ENCODE data around the gene RANBP10. TPM values are rescaled to one million over a fixed set of nuclear protein-coding genes. Genes with fewer than 3 reads are reported as not detected.

RANBP10 gene
- polyA plus RNA-seq, 3 donors from 2014 or later, result 2.6 to 12.4 (median 7.9) TPM

DNA sequence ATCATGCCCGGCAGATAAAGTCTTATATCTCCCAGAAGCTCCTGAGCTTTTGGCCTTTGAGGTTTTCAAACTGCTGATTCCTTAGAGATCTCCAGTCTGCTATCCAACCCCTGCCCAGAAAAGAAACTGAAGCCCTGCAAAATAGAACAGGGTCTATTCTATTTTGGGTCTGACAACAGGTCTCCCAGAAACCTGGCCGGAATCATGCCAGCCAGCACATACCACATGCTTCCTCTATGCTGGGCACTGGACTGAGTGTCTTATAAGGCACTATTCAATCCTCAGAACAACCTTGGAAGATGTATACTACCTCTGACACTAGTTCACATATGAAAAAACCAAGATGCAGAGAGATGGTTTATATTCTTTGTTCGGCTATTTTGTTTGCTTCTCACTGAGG is 66.0 kb downstream of the RANBP10 start:
- peaks cover 0 to 2% of the 10 kb centered on the region in 2 donors for H3K4me1 Mint-ChIP-seq
- no peak overlapping the region for H3K4me3 Mint-ChIP-seq
- no peak overlapping the region for H3K27ac Mint-ChIP-seq
- no peak for DNase-seq
- no peaks in the 10 kb centered on the region for H3K9me3 Mint-ChIP-seq
- peaks cover 4 to 30% (median 15%) of the 10 kb centered on the region in 3 donors for H3K36me3 Mint-ChIP-seq
- peaks cover 0 to under 1% (median 0%) of the 10 kb centered on the region in 3 donors for H3K27me3 Mint-ChIP-seq (ENCODE audit: low read depth in 3 of 3)

DNA sequence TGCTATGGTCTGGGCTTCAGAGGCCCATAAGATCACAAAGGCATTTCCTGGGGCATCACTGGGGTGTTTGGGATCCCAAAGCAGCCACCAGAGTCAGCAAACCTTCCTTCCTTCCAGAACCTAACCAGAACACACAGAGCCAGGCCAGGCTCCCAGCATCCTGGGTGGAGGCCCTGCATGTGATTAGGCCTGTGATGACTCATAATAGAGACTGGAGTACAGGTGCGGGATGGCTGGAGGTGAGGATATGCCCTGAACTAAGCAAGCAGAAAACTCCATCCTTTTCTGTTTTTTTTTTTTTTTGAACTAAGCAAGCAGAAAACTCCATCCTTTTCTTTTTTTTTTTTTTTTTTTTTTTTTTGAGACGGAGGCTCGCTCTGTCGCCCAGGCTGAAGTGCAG is 69.5 kb downstream of the RANBP10 start:
- peaks cover 0 to 2% of the 10 kb centered on the region in 2 donors for H3K4me1 Mint-ChIP-seq
- no peak overlapping the region for H3K4me3 Mint-ChIP-seq
- H3K9me3 Mint-ChIP-seq, result no peaks in the 10 kb centered on the region
- H3K36me3 Mint-ChIP-seq, result peaks cover 4 to 12% (median 8%) of the 10 kb centered on the region in 3 donors
- no peak for DNase-seq
- H3K27ac Mint-ChIP-seq, result peak overlapping the region in 1 of 6 donors; percentile 55
- peaks cover 0 to 1% (median 0%) of the 10 kb centered on the region in 3 donors for H3K27me3 Mint-ChIP-seq (ENCODE audit: low read depth in 3 of 3)

DNA sequence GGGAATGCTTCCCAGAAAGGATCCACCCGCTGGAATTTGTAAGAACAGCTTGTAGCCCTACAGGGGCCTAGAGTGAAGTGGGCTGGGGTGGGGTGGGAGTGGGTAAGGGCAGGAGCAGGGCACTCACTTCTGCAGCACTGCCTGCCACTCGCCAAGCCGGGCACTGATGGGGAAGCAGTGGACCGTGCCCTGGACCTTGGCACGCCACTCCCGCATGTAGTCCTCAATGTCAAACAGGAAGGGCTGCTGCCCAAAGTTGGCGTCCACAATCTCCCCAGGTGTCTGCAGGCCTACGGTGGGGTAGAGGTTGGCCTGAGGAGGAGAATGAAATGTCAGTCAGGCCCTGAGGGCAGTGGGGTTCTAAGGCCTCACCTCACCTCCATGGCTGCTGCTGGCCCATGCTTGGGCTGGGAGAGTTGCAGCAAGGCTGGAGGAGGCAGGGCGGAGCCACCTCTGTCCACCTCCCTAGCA is 71.6 kb downstream of the RANBP10 start:
- no peak overlapping the region for H3K27ac Mint-ChIP-seq
- no peak overlapping the region for H3K4me3 Mint-ChIP-seq
- peaks cover 0 to 1% (median 0%) of the 10 kb centered on the region in 3 donors for H3K27me3 Mint-ChIP-seq (ENCODE audit: low read depth in 3 of 3)
- H3K36me3 Mint-ChIP-seq, result peaks cover 0 to 8% (median 4%) of the 10 kb centered on the region in 3 donors
- H3K4me1 Mint-ChIP-seq, result peaks cover 0 to 2% of the 10 kb centered on the region in 2 donors
- no peaks in the 10 kb centered on the region for H3K9me3 Mint-ChIP-seq
- no peak for DNase-seq

DNA sequence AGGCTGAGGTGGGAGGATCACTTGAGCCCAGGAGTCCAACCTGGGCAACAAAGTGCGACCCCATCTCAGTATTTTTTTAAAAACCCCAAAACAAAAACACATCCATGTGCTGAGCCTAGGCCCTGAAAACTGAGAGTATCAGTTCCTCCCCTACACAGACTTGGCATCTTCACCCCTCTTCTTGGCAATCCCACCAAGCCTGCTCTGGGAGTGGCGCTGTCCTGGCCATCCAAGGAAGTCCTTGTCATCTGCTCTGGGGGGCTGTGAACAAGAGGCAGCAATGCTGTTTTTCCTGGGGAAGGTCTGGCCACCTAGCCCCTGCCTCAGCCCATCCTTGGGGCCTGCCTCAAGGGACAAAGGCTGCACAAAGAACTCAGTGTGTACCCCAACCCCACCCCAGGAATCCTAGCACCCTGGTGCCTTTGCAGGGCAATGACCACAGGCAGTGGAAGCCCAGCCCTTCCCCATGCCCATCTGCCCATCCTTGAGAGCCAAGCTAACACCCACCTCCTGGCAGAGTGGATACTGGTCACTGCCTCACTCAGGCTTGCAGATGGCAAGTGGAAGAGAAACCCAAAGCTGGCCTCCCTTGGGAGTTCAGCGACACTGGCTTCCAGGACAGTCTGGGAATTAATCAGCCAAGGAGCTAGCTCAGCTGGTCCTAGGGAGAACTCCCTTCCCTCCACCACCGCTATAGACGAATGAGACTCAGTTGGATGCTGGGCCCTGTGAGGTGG is 72.5 kb downstream of the RANBP10 start:
- Mint-ChIP-seq H3K9me3 (no peaks in the 10 kb centered on the region), H3K4me3 (no peak overlapping the region), H3K36me3 (peaks cover 0 to 8% (median 8%) of the 10 kb centered on the region in 3 donors), H3K27ac (no peak overlapping the region), H3K27me3 (ENCODE audit: low read depth in 3 of 3) (peaks cover 0 to 1% (median 0%) of the 10 kb centered on the region in 3 donors), H3K4me1 (peaks cover 0 to 2% of the 10 kb centered on the region in 2 donors)
- no peak for DNase-seq

DNA sequence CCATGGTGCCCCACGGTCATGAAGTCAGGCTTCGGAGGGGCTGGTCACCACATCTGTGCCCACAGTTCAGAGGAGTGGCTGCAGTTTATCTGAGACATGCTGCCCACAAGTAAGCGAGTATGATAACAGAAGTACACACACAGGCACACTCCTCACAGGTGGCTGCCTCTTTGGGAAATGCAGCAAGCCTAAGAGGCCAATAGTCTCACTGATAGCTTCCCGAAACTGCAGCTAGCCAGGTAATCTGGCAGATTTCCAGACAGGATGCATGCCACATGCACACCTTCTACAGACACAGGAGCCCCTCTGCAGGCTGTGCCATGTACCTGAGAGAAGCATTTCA is 74.6 kb downstream of the RANBP10 start:
- no peak overlapping the region for H3K27ac Mint-ChIP-seq
- peaks cover 0 to 1% (median 0%) of the 10 kb centered on the region in 3 donors for H3K27me3 Mint-ChIP-seq (ENCODE audit: low read depth in 3 of 3)
- H3K9me3 Mint-ChIP-seq, result no peaks in the 10 kb centered on the region
- H3K4me1 Mint-ChIP-seq, result peaks cover 0 to 2% of the 10 kb centered on the region in 2 donors
- no peak for DNase-seq
- peaks cover 0 to 11% (median 8%) of the 10 kb centered on the region in 3 donors for H3K36me3 Mint-ChIP-seq
- H3K4me3 Mint-ChIP-seq, result no peak overlapping the region

DNA sequence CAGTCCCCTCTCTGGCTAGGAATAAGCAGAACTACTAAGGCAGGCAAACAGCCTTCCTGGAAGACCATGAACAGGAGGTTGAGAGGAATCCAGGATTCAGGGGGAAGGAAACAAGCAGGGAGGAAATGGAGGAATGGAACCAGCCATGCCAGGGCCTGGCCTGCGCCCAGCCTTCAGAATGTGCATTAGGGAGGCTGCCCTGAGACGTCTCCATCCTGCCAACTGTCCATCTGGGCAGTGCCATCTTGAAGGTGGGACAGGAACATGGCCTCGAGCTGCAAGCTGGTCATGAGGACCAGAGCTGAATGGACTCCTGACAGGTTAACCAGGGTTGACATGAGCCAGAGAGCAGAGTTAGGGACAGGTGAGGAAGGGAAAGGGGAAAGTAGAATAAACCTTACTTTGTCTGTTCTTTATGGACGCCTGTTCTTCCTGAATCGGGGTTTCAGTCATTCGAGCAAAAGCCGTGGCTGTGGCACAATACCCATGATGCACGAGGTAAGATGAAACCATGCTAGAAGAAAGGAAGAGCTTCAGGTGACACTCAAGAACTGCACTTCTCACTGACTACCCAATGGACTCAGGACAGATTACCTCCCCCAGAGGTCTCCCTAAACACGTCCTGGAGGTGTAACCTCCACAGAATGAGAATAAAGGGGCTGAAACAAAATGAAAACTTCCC is 75.1 kb downstream of the RANBP10 start:
- Mint-ChIP-seq H3K4me3 (no peak overlapping the region), H3K36me3 (peaks cover 0 to 11% (median 8%) of the 10 kb centered on the region in 3 donors), H3K4me1 (no peaks in the 10 kb centered on the region), H3K9me3 (no peaks in the 10 kb centered on the region), H3K27ac (no peak overlapping the region), H3K27me3 (ENCODE audit: low read depth in 3 of 3) (peaks cover 0 to 1% (median 0%) of the 10 kb centered on the region in 3 donors)
- DNase-seq, result no peak

DNA sequence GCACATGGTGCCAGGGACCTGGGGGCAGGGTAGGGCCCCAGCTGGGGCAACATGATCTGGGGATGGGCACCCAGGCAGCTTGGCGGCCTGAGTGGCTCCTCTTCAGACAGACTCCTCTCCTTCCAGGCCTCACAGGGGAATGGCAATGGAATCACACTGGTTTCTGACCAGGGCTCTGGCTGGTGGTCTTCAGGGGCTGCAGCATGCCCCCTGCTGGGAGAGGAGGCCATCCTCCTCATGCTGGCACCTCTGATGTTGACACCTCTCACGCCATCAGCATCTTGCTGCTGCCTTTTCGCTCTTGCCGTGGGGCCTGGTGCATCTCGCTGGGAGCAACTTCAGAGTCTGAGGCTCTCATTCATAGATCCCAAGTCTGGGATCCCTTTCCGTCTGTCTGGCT is 76.0 kb downstream of the RANBP10 start:
- DNase-seq, result no peak
- H3K36me3 Mint-ChIP-seq, result peaks cover under 1 to 13% (median 8%) of the 10 kb centered on the region in 3 donors
- H3K27me3 Mint-ChIP-seq (ENCODE audit: low read depth in 3 of 3), result no peaks in the 10 kb centered on the region
- H3K4me3 Mint-ChIP-seq, result no peak overlapping the region
- no peaks in the 10 kb centered on the region for H3K9me3 Mint-ChIP-seq
- H3K27ac Mint-ChIP-seq, result no peak overlapping the region
- H3K4me1 Mint-ChIP-seq, result no peaks in the 10 kb centered on the region

DNA sequence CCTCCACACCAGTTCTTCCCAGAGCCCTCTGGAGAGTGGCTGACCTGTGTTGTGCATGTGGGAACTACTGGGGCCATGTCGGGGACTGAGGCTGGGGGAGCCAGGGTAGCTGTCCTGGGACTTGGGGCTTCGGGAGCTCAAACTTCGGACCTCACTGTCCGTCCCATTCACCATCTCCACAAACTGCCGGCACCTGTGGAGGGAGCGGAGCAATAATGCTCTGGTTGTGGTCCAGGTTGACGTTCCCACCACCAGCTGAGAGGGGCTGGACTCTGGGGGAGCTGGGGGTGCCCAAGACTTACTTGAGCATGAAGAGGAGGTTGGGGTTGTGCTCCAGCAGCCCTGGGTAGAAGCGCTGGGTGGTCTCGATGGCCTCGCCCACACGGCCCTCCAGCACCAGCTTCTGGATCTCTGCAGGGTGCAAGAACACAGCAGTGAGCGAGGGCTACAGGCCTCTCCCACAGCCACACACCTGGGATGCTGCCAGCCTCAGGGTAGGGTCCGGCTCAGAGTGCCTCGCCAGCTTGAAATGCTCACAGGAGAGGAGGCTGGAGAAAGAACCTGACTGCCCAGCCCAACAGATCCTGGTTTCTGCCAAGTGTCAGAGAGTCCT is 76.6 kb downstream of the RANBP10 start:
- Mint-ChIP-seq H3K36me3 (peaks cover 3 to 19% (median 8%) of the 10 kb centered on the region in 3 donors), H3K4me1 (no peaks in the 10 kb centered on the region), H3K4me3 (no peak overlapping the region), H3K9me3 (no peaks in the 10 kb centered on the region), H3K27ac (no peak overlapping the region), H3K27me3 (ENCODE audit: low read depth in 3 of 3) (peaks cover 0 to 2% (median 0%) of the 10 kb centered on the region in 3 donors)
- DNase-seq, result no peak

DNA sequence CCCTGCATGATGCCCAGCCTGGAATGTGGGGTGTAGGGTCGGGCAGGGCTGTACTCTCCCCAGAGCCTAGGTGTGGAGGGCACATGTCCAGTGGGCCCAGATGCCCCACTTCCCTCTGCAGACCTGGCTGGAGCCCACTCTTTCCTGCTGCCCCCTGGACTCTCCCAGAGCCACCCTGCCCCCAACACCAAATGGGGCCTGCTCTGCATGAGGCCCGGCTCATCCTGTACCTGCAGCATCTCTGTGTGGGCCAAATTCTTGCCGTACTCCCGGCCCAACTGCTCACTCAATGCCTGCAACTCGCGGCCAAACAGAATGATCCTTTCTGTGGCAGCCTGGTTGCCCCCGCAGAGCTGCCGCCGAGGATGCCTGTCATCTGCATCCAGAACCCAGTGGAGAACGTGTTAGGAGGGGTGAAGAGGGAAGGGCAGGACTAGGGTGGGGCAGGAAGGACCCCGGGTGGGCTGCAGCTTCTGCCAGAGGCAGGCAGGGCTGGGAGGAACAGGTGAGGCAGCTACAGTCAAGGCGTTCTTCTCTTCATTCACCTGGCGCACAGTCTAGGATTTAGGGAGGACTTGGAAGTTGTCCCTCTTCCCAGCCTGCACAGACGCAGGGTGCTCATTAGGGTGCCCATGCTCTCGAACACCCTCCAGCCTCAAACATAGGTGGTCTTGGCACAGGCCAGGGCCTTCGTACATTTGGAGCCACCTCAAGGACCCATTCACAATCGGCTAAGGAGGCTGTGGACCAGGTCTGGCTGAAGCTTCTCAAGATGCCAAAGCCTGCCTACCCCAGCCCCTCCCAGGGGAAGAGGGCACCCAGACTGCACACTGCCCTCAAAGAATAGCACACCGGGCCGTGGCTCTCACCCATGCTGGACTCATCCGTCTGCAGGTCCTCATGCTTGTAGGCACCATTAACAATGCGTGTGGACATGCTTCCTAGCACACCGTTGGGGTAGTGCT is 78.6 kb downstream of the RANBP10 start:
- DNase-seq, result no peak
- H3K4me1 Mint-ChIP-seq, result no peaks in the 10 kb centered on the region
- no peaks in the 10 kb centered on the region for H3K9me3 Mint-ChIP-seq
- H3K27me3 Mint-ChIP-seq (ENCODE audit: low read depth in 3 of 3), result peaks cover 0 to 2% (median 0%) of the 10 kb centered on the region in 3 donors
- H3K4me3 Mint-ChIP-seq, result no peak overlapping the region
- peaks cover 3 to 19% (median 8%) of the 10 kb centered on the region in 3 donors for H3K36me3 Mint-ChIP-seq
- no peak overlapping the region for H3K27ac Mint-ChIP-seq

DNA sequence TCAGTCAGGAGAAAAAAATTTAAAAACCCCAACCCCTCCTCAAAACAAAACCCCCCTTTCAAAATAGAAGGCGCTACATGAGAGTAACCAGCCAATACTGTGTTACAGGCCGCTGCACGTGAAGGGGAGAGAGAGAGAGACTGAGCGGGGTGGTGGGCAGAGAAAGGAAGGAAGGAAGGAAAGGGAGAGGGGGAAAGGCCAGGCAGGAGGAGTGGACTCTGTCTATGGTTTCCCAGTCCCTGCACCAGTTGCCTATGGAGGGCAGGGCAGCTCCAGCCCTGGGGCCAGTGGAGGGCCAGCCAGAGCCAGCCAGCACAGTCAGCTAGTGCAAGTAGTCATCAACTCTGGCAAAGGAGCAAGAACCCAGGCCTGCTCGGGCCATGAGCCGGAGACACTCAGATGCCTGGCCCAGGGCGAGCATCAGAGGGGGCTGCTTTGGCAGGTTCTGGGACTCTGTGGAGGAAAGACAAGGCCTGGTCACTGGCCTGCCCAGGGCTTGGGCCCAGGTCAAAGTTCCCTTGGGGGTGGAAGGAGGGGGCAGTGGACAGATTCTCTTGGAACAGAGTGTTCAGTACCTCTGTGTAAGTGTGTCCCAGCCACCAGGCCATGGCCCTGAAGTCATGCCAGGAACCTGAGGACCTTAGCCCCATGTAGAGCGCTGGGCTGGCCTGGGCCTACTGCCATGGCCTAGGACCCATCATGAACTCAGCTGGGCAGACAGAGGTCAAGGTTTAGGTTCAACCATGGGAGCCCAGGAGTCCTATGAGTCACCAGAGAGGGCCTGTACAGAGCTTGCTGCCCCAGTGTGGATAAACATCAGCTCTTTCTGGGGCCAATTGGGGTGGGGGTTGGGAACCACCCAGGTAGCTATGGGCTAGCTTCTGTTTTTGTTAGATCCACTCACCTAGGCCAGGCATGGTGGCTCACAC is 80.0 kb downstream of the RANBP10 start:
- H3K9me3 Mint-ChIP-seq, result no peaks in the 10 kb centered on the region
- H3K27ac Mint-ChIP-seq, result no peak overlapping the region
- no peaks in the 10 kb centered on the region for H3K4me1 Mint-ChIP-seq
- peaks cover 0 to 2% (median 0%) of the 10 kb centered on the region in 3 donors for H3K27me3 Mint-ChIP-seq (ENCODE audit: low read depth in 3 of 3)
- DNase-seq, result no peak
- H3K4me3 Mint-ChIP-seq, result no peak overlapping the region
- H3K36me3 Mint-ChIP-seq, result peaks cover 3 to 19% (median 8%) of the 10 kb centered on the region in 3 donors

DNA sequence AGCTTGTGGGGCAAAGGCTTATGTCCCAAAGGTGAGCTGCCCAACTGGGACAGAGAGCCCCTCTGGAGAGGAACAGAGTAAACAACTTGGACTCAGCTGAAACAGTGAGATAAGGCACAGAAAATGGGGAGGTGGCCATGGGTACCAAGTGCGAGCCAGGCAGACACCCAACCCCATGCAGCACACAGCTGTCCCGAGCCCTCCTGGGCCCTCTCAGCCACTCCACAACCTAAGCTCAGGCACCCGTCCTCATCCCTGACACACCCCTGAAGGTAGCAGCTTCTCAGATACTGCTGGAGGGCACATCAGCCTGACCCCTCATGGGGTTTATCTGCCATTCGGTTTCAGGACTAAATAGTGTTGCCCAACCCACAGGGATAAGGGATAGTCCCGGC is 82.5 kb downstream of the RANBP10 start:
- Mint-ChIP-seq H3K4me1 (peaks cover 13 to 20% of the 10 kb centered on the region in 2 donors), H3K27me3 (ENCODE audit: low read depth in 3 of 3) (peaks cover 2 to 10% (median 8%) of the 10 kb centered on the region in 3 donors), H3K36me3 (peaks cover 0 to 11% (median 3%) of the 10 kb centered on the region in 3 donors), H3K4me3 (no peak overlapping the region), H3K27ac (no peak overlapping the region), H3K9me3 (no peaks in the 10 kb centered on the region)
- DNase-seq, result no peak

DNA sequence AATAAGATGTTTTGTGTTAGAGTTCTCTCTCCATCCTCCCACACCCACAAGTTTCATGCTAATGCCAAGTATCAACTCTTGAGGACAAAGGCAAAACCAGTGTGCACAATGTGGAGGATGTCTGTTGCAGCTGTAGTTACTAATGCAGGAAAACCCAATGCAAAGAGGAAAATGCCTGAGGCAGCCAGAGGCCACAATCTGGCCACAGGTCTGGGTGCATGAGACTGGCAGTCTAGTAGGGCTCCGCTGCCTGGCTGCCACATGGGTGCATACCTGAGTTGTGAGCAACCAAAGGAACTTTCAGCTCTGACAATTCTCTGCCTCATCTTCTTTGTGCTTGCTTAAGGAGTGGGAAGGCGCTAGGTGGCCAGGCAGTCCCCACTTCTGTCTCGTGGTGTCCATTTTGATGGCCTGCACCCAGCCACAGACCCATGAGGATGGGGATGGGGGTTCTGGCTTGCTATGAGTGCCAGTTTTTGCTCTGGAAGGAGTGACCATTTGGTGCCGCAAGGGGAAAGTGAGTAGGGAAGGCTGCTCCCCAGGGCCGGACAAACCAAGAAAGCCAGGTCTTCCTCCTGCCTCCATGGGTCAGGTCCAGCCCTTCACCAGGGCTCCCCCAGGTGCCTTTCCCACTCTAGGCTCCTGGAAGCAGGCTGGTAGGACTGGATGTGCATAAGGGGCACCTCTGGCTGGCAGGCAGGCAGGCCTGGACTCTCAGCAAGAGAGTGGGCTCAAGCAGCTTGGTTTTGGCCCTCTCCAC is 83.0 kb downstream of the RANBP10 start:
- H3K4me3 Mint-ChIP-seq, result no peak overlapping the region
- H3K36me3 Mint-ChIP-seq, result peaks cover 0 to 10% (median 3%) of the 10 kb centered on the region in 3 donors
- H3K27ac Mint-ChIP-seq, result no peak overlapping the region
- no peak for DNase-seq
- H3K27me3 Mint-ChIP-seq (ENCODE audit: low read depth in 3 of 3), result peaks cover 2 to 10% (median 8%) of the 10 kb centered on the region in 3 donors
- no peaks in the 10 kb centered on the region for H3K9me3 Mint-ChIP-seq
- H3K4me1 Mint-ChIP-seq, result peaks cover 18 to 26% of the 10 kb centered on the region in 2 donors
